Left forelimb (tissue), 1 donor: ENCODE measurements around the gene GARIN5A.

Experiments
- DNase-seq: peaks from one replicate; pipeline ENCODE4 v3.0.0-alpha.2; 2018; ENCODE audit warnings: low spot score

The GARIN5A gene

GRCh38 chr19:50508843-50509190 lies 32.2 kb upstream of the GARIN5A start:
- DNase-seq = no peak

GRCh38 chr19:50507376-50507775 lies 30.7 kb upstream of the GARIN5A start:
- no peak for DNase-seq

DNA sequence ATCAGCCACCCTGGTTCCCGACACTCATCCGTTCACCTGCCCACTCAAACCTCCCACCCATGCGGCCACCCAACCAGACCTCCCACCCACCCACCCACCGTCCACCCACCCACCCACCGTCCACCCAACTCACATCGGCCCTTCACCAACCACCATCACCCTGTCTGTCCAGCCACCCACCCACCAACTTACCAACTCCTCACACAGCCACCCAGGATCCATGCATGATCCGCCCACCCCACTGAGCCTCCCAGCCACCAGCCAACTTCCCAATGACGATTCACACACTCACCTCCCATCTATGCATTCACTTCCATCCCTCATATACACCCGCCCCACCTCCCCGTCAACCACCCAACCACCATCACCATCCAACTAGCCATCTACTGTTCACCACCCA lies 30.1 kb upstream of the GARIN5A start:
- DNase-seq = no peak

- no peak for DNase-seq
Measured at GRCh38 chr19:50505856-50506611, 29.4 kb upstream of the GARIN5A start.

- no peak for DNase-seq
Measured at GRCh38 chr19:50501568-50502475, 25.2 kb upstream of the GARIN5A start.

GRCh38 chr19:50501186-50501567 lies 24.5 kb upstream of the GARIN5A start:
- no peak for DNase-seq

DNA sequence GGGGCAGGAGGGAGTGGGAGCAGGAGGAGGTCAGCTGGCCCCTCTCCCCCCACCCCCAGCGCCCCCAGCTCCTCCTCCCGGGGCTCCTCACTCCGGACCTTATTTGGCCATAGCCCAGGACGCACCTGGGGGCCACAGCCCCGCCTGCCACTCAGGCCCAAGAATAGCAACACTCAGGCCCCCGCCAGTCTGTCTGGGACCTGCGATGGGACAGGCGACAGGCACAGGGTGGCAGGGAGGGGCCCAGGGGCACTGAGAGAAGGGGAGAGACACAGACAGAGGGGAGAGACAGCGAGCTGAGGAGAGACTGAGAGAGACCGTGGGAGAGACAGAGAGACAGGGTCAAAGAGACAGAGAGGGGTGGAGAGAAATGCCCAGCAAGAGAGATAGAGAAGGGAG lies 24.1 kb upstream of the GARIN5A start:
- no peak for DNase-seq

DNA sequence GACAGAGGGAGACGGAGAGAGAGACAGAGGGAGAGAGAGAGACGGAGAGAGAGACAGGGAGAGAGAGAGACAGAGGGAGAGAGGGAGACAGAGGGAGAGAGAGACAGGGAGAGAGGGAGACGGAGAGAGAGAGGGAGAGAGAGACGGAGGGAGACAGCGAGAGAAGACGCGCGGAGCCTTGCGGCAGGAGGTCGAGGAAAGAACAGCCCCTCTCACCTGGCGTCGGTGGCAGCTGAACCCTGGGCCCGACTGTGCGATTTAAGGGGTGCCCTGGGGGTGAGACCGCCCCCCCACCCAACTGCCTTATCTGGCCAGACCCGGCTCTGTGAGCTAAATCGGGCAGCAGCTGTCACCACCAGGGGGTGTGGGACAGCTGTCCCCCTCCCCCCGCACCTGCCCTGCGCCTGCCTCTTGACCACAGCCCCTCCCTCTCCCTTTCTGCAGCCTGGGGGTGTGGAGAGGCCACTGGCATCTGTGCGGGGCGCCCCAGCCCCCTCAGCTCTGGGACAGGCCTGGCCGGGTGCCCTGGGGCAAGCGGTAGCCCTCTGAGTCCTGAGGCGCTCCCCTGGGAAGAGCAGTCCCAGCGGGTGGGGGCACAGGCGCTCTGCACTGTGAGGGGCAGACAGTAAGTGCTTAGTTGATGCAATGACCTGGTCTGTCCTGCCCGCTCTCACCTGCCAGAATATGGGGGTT lies 23.6 kb upstream of the GARIN5A start:
- no peak for DNase-seq

DNA sequence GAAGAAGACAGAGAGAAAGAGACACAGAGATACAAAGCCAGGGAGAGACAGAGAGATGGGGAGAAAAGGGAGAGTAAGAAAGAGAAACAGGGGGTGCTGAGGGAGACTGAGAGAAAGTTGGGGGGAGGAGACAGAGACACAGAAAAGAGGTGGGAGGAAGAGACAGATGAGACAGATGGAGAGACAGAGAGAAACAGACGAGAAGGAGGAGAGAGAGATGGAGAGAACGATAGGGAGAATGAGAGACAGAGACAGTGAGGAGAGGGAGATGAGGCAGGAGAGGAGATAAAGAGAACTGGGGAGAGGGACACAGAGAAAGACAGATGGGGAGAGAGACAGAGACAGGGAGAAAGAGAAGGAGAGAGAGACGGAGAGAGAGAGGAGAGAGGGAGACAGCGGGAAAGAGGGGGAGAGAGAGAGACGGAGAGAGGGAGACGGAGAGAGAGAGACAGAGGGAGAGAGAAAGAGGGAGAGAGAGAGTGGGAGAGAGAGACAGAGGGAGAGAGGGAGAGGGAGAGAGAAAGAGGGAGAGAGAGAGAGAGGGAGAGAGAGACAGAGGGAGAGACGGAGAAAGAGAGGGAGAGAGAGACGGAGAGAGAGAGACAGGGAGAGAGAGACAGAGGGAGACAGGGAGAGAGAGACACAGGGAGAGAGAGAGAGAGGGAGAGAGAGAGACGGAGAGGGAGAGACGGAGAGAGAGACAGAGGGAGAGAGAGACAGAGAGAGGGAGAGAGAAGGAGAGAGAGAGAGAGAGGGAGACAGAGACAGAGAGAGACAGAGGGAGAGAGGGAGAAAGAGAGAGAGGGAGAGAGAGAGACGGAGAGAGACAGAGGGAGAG lies 21.8 kb upstream of the GARIN5A start:
- DNase-seq = no peak

- no peak for DNase-seq
Measured at GRCh38 chr19:50497022-50497405, 20.4 kb upstream of the GARIN5A start.

GRCh38 chr19:50496189-50497021 lies 19.8 kb upstream of the GARIN5A start:
- DNase-seq = no peak

DNA sequence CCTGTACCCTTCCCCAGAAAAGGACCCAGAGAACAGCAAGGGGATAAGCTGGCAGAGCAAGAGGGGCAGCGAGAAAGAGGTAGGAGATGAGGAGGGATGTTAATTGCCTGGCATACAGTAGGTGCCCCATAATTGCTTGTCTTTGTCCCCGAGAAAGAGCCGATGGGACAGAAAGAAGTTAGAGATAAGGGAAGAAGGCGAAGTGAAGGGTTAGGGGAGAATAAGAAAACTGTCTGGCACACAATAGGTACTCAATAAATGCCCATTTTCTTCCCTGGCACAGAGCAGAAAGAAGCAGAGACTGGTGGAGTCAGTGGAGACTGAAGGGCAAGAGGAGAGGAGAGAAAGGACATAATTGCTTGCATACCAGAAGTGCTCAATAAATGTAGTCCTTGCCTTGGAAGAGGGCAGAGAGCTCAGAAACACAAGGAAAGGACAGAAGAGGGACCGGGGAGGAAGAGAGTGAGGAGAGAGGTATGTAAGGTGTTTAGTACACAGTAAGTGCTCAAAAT lies 18.4 kb upstream of the GARIN5A start:
- no peak for DNase-seq

- no peak for DNase-seq
Measured at GRCh38 chr19:50494186-50495019, 17.8 kb upstream of the GARIN5A start.

DNA sequence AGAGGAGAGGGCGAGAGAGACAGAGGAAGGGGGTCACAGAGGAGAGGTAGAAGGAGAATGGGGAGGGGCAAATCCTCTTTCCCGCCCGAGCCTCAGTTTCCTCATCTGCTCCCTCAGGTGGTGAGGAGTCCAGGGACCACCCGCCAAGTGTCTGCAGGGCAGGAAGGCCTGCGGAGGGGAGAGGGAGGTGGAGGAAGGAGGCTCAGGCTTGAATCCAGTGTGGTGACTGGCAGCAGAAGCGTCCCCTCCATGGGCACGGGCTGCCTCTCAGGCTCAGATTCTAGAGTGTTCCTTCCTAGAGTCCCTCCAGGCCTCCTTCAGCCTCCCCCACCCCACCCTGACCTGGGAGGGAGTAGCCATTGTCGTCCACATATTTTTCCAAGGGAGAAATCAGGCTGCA lies 16.5 kb upstream of the GARIN5A start:
- no peak for DNase-seq

DNA sequence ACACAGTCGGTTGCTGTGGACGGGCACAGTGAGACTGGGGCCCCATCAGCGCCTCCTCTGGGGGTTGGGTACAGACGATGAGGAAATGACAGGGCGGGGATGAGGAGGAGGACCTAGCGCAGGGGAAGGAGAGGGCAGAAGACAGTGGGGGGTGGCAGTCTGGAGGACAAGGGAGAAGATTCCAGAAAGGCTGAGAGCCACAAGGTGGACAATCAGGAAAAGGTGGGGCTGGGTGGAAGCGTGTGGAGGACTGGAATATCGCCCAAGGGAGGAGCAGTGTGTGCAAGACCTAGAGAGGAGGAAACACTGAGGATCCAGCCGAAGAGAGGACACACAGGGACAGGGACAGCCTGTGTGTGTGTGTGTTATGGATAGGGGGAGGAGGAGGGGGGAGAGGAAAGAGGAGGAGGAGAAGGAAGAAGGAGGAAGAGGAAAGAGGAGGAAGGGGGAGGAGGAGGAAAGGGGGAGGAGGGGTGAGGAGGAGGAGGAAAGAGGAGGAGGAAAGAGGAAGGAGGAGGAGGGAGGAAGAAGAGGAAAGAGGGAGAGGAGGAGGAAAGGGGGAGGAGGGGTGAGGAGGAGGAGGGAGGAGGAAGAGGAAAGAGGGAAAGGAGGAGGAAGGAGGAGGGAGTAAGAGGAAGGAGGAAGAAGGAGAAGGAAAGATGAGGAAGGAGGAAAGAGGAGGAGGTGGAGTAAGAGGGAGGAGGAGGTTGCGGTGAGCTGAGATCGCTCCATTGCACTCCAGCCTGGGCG lies 15.8 kb upstream of the GARIN5A start:
- no peak for DNase-seq

DNA sequence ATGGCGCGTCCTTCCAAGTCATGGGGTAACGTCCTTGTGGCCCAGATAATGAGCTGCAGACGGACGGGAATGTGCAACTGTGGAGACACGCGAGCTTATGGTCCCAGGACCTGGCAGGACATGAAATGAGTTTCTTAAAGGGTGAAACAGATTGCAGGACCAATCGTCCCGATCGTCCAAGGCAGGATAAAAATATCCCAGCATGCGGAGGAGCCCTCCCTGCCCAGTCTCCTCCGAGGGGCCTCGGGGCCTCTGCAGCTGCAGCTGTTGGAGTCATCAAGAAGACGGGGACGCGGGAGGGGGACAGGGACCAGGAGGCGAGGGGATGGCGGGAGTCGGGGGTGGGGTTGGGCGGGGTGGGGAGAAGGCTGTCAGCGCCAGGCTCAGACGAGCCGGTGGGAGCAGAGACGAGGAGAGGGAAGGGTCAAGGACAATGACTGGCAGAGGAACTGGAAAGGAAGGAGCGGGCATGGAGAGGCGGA lies 14.4 kb upstream of the GARIN5A start:
- DNase-seq = no peak

DNA sequence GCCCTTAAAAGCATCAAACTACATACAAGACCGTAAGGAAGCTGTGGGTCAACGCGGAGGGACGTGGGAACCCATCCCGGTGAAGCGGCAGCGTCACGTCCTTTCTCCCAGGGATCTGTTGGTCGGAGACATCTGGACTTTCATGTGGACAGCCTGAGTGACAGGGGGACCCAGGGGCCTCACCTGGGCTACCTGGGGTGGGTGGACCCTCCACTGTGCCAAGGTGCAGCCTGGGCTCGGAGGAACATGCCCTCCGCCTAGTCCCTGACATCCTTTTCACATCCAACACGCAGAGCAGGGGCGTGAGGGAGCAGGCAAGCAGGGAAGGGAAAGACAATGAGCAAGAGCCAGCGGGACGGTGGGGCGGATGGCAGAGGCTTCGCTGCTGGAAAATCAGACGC lies 13.8 kb upstream of the GARIN5A start:
- DNase-seq = no peak

DNA sequence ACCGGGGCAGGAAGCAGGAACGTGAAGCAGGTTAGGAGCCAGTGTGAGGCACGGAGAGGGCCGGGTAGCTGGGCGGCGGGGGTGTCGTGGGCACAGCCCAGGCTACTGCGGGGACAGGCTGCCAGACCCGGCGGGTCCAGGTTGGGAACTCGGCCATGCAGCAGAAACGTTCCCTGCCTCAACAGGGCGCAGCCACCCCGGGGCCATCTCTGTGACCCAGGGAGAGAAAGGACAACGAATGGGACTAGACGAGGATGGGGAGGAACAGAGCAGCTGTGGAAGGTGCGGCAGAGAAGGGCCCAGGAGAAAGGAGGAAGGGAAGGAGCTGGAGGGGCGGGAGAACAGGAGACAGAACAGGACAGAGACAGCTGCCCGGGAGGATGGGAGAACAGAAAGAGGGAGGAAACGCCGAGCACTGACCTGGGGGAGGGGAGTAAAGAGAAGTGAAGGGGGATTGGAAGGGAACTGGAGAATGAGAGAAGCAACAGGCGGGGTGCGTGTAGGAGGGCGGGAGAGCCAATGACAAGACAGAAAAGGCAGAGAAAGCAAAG lies 12.9 kb upstream of the GARIN5A start:
- no peak for DNase-seq
